HG02884 (cell line): Measurements from ENCODE around the gene SERPINB8.
A peak's percentile ranks its signal among the peaks of the same experiment; 100 is the strongest.
"Not testable (repeated sequence)": the region's sequence is repeated elsewhere in the genome, so short reads cannot be mapped to it uniquely, and the experiment has no call there.

Source experiments
- ATAC-seq: cut with Tn5 transposase; IDR thresholded peaks from one replicate; pipeline ENCODE4 v1.9.1; 2021; ENCODE audit warnings: mild to moderate bottlenecking, moderate library complexity; ENCODE audit not compliant: unreplicated experiment

The SERPINB8 gene

GRCh38 chr18:63969942-63970808 is at the start of gene SERPINB8:
Gene SERPINB8 (plus strand): TSS chr18:63970081. CDS start chr18:63978309, 8,228 bp downstream.
- peak; percentile 89 for ATAC-seq

- no peak for ATAC-seq
Measured at GRCh38 chr18:63922049-63922448, 47.8 kb upstream of the SERPINB8 start.

GRCh38 chr18:63924551-63924950 is 45.3 kb upstream of the SERPINB8 start:
- no peak for ATAC-seq

- no peak for ATAC-seq
Measured at GRCh38 chr18:63928331-63928730, 41.5 kb upstream of the SERPINB8 start.

- not testable (repeated sequence) for ATAC-seq
Measured at GRCh38 chr18:63929369-63929768, 40.5 kb upstream of the SERPINB8 start.

- ATAC-seq: no peak
Measured at GRCh38 chr18:63930773-63931354, 39.0 kb upstream of the SERPINB8 start.

- ATAC-seq: peak; percentile 99
Measured at GRCh38 chr18:63936156-63936931, 33.5 kb upstream of the SERPINB8 start.

- ATAC-seq: peak; percentile 13
Measured at GRCh38 chr18:63936932-63937393, 32.9 kb upstream of the SERPINB8 start.

- no peak for ATAC-seq
Measured at GRCh38 chr18:63940008-63940407, 29.9 kb upstream of the SERPINB8 start.

GRCh38 chr18:63940543-63941050 is 29.3 kb upstream of the SERPINB8 start:
- not testable (repeated sequence) for ATAC-seq

GRCh38 chr18:63947051-63947790 is 22.7 kb upstream of the SERPINB8 start:
- ATAC-seq: no peak

GRCh38 chr18:63949068-63949737 is 20.7 kb upstream of the SERPINB8 start, which contains the start of gene HMSD:
Gene HMSD (plus strand): TSS chr18:63949301. CDS start chr18:63953456, 4,155 bp downstream.
- ATAC-seq: peak; percentile 67

GRCh38 chr18:63951302-63951705 is 18.6 kb upstream of the SERPINB8 start:
- peak; percentile 71 for ATAC-seq

GRCh38 chr18:63953811-63954210 is 16.1 kb upstream of the SERPINB8 start:
- ATAC-seq: no peak

GRCh38 chr18:63956755-63957154 is 13.1 kb upstream of the SERPINB8 start:
- no peak for ATAC-seq

- no peak for ATAC-seq
Measured at GRCh38 chr18:63960891-63961290, 9.0 kb upstream of the SERPINB8 start.

- ATAC-seq: no peak
Measured at GRCh38 chr18:63961435-63961980, 8.4 kb upstream of the SERPINB8 start.

- ATAC-seq: no peak
Measured at GRCh38 chr18:63962137-63962536, 7.7 kb upstream of the SERPINB8 start.

- ATAC-seq: peak; percentile 80
Measured at GRCh38 chr18:63963615-63964256, 6.1 kb upstream of the SERPINB8 start.
